ENCODE measurements around the gene GALNT9.
A peak's percentile ranks its signal among the peaks of the same experiment; 100 is the strongest.

GALNT9 gene

DNA sequence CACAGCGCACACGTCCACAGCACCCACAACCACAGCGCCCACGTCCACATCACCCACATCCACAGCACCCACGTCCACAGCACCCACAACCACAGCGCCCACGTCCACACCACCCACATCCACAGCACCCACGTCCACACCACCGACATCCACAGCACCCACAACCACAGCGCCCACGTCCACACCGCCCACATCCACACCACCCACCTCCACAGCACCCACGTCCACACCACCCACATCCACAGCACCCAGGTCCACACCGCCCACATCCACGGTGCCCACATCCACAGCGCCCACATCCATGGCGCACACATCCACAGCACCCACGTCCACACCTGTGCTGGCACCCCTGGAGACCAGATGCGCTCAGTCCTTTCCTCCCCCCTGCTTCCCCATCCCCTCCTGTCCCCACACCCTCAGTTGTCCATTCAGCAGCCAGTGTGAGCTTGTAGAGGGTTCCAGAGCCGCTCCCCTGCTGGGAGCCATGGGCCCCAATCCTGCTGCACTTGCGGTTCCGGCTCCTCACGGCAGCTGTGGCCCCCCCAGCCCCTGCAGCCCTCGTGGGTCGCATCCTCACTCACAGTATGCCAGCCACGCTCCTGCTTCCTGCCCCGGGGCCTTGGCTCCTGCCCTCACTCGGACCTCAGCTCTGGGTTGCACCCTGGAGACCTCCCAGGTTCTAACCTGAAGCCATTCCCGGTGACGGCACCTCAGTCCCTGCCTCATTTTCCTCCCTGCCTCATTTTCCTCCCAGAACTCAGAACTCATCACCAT, 37.8 kb downstream of the GALNT9 start:
- no peak for DNase-seq

DNA sequence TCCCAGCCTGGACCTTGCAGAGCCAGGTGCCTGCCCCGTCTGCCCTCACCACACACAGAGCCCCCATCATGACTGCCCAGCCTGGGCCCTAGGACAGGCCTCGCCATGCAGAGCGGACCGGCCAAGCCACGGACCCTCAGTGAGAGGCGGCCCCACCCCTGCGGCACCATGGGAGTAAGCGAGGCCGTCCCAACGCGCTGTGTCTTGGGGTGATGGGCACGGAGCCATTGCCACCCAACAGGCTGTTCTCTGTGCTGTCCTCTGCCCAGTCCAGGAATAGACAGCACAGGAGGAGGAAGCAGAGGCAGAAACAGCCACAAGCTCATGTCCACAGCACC, 39.2 kb downstream of the GALNT9 start:
- no peak for DNase-seq

DNA sequence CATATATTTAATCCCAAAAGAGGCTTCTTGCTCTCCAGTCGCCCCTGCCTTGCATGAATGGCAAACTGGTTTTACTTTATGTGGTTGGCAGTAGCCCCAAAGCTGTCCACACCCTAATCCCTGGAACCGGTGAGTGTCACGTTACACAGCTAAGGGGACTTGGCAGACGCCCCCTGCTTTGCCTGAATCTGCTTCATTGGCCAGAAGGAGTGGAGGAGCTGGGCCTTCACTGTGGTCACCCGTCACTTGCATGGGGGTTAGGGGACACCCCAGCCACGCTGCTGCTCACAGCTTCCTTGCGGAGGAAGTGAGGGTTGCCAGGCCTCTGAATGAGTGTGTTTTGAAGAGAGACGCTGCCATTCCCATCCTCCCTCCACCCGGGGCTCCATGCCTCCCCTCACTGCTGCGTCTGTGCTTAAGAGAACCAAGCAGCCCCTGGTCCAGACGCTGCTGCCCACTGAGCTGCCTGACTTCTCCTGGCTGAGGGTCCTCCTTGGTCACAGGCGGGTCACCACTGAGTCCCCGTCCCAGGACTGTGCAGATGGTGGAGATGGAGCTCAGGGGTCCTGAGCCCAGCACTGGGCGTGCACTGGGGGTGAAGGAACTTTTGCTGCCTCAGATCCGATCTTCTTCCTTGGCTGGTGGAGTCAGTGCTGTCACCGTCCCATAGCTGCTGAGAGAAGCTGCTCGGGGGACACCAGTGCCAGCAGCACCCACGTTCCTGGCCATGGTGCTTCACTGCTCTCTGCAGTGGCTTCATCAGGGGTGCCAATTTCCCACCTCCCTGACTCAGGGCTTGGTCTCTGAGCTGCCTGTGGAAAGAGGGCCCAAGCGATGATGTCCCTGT, 39.8 kb downstream of the GALNT9 start:
- no peak for DNase-seq

DNA sequence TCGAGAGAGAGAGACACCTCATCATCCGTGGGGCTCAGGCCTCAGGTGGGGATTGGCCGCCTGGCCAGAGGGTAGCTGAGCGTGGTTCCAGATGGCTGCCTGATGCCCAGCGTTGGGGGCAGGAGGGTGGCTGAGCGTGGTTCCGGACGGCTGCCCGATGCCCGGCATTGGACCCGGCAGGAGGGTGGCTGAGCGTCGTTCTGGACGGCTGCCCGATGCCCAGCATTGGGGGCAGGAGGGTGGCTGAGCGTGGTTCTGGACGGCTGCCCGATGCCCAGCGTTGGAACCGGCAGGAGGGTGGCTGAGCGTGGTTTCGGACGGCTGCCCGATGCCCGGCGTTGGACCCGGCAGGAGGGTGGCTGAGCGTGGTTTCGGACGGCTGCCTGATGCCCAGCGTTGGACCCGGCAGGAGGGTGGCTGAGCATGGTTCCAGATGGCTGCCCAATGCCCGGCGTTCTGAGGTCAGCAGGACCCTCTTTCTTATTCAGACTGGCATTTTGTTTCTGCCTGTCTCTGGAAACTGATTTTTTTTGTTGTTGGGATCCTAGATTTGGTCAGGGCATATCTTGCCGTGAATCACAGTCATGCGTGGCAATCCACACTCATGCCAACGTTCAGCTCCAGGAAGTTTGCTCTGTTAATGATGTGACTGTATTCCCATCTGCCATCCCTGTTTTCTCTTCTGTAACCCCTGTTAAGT, 40.7 kb downstream of the GALNT9 start:
- DNase-seq: no peak

DNA sequence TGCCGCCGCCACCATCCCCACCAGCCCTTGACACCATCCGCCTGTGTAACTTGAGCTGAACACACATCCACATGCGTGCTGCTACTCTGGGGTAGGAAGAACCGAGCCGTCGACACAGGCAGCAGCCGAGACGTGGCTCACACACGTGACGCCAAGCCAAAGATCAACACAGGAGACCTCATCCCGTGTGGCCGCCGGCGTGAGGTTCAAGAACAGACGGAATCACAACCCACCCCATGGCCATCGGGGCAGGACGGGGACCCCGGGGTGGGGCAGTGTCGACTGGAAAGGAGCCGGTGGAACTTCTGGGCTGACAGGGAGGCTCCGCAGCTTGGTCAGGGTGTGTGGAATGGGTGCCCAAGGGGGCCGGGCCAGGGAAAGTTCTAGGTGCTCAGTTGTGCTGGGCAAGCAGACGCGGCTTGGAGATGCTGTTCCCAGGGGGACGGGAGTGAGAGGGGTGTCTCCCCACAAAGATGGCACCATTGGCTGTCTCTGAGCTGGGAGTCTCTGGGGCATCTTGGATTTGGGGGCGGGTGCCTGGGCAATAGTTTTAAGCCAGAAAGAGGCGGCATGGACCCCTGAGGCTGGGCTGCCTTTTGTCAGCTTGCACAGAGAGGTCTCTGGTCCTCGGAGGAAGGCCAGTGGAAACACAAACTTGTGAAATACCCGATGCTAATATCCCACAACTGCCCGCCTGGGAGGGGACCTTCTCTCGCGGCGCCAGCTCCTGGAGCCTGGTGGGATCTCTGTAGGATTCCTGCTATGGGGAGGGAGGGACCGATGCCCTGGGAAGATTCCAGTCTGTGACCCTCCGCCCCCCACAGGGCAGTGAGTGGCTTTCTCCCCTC, 41.8 kb downstream of the GALNT9 start:
- DNase-seq: no peak

DNA sequence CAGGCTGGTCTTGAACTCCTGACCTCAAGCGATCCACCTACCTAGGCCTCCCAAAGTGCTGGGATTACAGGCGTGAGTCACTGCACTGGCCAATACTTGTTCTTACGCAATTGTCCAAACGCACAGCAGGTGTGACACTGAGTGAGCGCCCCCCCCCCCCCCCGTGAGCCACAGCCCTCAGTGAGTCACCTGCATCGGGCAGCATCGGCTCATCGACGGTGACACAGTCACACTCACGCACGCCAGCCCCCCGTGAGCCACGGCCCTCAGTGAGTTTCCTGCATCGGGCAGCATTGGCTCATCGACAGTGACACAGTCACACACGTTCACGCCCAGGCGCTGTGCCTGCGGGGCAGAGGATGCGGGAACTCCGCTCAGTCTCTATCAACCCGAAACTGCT, 42.5 kb downstream of the GALNT9 start:
- no peak for DNase-seq

DNA sequence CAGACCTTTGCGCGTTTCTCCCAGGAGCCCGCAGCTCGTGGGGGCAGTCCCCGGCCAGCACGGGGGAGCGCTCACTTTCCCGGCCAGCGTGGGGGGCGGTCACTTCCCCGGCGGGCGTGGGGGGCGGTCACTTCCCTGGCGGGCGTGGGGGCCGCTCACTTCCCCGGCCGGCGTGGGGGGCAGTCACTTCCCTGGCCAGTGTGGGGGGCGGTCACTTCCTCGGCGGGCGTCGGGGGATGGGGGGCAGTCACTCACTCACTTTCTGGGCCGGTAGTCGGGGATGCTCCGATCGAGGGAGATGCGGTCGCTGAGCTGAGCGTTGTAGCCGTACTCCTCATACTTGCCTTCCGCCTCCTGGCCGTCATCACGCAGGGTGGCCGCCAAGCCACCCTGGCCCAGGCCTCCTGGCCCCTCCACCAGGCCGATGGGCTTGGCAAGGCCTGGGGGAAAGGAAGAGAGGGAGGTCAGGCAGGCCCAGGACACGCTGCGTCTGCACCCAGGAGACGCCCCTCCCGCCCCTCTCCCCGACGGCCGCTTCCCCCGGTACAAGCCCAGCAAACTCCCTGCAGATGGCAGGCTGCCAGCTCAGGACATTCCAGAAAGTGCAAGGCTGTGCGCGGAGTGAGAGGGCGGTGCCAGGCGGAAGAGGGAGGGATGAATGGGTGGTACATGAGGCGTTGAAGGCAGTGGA, 43.3 kb downstream of the GALNT9 start:
- DNase-seq: no peak

DNA sequence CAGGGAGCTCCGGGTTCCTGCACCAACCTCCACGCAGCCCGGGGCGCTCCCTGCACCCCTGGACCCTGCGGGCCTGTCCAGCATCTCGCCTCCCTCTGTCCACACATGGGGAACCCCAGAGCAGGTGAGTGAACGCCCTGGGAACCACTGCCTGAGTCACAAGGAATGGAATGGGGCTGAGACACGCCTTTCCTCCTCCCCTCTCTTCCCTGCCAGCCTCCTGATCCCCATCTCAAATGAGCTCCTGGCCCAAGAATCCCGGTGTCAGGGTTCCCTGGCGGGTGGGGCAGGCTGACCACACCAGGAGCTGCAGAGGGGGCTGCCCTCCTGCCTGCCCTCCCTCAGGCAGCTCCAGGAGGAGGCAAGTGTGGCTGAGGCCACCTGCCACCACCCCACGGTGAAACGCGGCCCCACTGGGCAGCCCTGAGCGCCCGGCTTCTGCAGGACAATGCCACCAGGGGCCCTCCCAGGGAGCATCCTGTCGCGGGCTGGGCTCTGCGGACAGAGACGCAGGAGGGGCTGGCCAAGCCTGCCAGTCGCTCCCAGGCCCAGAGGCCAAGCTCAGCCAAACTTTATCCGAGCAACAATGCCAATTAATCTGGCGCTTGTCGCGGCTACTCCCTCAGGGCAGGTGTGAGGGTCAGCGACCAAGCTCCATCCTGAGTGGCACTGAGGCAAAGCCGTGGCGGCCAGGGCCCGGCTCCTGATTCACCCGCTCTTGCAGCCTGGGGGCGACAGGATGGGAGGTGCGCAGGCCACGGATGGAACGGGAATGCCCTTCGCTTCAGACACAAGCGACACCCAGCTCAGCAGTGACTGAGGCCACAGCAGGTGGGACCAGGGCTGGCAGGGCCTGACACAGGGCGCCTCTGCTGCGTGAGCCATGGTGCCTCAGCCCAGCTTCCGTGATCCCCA, 44.3 kb downstream of the GALNT9 start:
- DNase-seq: no peak

DNA sequence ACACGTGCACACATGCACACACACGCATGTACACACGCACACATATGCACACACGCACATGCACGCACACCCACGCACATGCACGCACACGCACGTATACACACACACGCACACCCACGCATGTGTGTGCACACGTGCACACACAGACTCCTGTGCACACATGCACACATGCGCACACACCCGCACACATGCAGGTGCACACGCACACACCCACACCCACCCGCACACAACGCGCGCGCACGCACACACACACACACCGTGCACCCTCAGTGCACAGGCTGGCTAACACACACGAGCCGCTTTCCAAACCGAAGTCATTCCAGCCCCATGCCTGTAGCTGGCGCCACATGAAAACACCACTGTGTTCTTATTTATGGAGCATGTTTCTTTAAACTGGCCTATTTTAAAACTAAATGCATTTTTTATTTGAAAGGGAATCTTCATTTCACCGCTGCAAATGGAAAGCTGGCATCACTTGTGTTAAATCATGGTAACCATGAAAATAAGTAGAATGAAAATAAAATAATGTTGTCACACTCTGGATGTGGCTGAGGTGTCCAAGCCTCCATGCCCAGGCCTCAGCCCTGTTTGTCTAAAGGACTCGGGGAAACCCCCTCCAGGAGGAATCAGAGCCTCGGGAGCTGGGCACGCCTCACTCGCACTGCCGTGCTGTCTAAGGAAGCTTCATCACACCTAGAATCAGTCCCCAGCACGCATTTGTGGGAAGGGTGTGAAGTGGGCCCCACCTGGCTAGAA, 45.1 kb downstream of the GALNT9 start:
- peak; percentile 21 for DNase-seq

DNA sequence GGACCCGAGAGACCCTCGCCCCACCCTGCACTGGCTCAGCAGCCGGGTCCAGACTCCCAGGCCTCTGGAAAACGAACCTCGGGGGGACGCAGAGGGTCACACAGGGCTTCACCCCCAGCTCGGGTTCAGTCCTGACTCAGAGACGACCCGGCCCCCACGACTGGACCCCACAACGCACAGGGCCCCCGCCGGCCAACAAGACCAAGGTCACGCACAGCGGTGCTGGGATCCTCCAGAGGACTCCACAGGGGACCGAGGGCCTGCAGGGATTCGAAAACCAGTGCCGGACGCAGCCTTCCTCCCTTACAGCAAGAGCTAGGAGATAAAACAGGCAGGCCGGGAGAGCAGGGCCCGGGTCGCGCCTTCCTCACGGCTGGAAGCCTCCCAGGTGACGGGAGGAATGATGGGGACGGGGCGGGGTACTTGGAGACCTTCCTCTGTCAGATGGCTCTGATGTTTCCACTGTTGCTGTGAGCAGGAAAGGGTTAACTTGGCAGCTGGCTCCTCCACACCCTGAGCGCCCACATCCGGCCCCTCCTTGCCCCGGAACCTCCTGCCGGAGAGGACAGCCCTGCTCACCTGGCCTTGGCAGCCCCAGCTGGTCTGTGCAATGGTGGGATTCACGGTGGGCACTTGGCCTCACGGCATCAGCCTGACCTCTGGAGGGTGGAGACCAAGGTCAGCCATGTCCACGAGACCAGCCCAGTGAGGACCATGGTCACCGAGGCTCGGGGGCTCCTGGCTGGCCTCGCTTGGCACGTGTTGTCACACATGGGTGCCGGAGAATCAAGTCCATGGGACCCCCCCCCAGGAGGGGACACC, 46.2 kb downstream of the GALNT9 start:
- DNase-seq: no peak

DNA sequence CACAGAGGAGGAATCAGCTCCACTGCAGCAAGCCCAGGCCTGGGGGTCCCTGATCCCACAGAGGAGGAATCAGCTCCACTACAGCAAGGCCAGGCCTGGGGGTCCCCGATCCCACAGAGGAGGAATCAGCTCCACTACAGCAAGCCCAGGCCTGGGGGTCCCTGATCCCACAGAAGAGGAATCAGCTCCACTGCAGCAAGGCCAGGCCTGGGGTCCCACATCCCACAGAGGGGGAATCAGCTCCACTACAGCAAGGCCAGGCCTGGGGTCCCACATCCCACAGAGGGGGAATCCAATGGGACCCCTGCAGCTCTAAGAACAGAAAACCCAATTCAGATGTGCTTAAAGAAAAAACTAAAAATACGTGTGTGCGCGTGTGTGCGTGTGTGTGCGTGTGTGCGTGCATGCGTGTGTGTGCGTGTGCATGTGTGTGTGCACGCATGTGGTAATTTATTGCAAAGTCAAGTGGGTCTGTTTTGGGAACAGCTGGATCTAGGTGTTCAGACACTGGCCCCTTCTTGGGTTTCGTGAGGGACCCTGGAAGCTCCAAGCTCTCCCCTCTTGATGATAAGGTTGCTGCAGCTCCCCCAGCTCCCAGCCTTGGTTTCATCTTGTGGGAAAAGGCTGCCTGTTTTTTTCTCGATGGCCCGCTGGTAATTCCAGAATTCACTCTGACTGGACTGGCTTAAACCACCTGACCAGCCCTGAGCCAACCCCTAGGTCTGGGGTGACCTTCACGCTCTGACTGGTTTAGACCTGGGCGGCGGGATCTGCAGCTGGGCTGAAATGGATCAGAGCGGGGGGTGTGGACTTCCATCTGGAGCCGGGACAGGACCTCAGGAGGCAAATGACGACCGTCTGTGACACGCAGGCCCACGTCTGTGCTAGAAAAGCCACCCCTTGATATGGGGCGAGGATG, 47.1 kb downstream of the GALNT9 start:
- DNase-seq: no peak

DNA sequence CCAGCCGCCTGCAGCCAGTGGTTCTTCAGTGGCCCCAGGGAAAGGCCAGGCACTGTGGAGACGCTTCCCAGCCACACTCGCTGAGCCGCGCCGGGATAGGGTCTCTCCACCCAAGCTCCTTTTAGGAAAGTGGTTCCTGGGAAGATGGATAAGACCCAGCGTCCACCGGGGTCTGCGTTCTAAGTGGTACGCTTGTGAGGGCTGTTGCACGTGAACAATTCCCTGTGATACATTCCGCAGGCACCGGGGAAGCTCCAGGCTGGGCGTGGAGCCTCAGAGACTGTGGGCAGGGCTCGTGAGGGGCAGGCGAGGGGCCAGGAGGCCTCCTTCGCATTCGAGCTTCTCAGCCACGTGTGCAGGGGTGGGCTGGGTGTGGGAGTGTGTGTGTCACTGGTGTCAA, 48.4 kb downstream of the GALNT9 start:
- no peak for DNase-seq

DNA sequence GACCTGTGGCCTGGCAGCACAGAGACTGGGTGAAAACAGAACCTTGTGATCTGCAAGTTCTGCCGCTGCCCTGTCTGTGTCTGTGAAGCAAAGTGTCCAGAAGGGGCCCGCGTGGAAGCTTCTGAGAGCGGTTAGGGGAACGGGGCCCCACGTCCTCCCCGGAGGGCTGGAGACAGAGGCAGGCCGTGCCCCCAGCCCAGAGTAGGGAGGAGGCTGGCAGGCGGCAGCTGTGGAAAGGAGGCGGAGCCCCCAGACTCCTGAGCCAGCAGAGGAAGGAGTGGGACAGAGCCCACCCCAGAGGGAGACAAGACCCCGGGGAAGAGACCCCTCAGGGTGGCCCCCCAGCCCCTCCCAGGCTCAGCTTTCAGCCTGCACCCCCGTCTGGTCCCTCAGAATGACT, 49.0 kb downstream of the GALNT9 start:
- DNase-seq: no peak

DNA sequence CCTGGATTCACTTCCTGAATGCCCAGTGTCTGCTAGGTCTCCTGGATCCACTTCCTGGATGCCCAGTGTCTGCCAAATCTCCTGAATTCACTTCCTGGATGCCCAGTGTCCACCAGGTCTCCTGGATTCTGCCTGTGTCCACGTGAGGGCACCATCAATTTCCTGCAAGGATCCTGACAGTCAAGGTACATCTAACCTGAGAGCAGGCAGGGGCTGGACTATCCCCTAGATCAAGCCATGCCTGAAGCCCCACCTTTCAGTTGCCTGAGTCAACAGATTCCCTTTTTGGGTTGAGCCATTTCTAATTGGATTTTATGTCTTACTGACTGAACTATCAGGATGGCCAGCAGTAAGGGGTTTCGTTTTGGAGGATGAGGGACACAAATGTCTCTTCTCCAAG, 49.5 kb downstream of the GALNT9 start:
- no peak for DNase-seq

DNA sequence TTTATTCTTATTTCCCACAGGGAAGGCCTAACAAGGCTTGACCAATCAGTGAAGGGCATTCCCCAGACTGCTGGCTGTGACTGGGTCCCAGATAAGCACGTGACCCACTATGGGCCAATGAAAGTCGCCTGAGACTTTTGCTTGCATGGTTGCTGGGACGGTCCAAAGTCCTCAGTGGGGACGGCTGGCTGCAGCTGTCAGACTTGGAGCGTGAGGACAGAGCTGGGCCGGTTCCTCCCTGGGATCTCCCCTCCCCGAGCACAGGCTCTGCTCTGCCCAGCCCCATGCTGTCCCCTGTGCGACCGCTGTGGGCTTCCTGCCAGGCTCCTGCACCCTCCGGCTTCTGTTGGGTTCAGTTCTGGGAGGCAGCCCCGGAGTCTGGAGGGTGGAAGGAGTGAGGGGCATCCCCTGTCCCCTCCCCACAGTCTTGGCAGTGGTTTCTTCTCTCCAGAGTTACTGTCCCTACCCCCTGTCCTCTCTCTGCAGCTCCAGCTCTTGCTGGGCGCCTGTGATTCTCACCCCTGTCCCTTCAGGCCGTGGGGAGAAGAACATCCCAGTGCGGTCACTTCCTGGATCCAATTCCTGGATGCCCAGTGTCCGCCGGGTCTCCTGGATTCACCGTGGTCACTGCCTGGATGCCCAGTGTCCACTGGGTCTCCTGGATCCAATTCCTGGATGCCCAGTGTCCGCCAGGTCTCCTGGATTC, 50.1 kb downstream of the GALNT9 start:
- DNase-seq: no peak

DNA sequence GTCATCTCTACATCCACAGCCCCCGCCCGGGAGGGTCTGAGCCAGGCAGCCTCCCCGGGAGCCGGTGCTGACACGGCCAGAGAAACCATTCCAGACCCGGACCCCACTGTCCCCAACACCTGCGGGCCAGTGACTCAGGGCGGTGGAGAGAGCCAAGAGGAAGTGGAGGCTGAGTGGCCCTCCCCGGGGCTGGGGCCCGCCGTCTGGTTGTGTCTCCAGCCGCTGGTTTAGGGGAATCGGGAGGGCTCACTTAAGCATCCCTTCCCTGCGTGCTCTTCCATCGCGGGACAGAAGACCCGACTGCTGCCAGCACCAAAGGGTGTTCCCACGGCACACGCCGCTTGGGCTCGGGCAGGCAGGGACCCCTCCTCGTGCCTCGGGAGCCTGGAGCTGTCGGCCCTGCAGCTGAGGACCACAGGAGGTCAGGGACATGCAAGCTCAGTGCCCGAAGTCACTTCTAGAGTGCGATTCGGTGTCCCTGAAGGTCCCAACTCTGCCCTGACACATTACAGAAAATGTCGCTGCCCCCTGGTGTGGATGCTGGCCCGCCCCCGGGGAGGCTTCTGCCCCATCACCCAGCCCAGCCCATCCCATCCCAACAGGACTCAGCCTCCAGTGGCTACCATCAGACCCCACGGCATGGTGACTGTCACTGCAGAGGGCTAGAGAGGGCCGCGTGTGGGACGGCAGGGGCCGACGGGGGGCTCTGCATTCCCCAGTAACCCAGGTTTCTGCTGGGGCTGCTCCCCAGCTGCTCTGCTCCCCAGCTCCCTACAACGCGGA, 50.8 kb downstream of the GALNT9 start:
- no peak for DNase-seq

DNA sequence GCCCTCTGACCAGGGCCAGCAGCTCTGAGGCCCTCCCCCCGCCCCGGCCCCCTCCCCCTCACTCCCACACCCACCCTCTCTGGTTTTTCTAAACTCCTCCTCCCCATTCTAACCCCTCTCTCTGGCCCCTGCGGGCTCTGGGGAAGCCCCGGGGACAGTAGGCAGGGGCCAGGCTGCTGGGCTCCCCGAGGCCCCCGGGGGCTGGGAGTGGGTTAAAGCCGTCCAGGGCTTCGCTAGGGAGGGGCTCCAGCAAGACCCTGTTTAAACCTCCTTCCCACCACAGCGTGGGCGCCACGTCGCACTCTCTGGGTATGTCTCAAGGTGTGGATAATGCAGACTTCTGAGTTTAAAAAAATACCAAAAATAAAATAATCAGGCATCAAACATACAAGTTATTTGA, 51.4 kb downstream of the GALNT9 start:
- DNase-seq: no peak

Measured in GDM1 (cell line).